IgD-negative memory B cell (primary cell): Measurements from ENCODE around the gene METTL16. TPM values are rescaled to one million over a fixed set of nuclear protein-coding genes. Genes with fewer than 3 reads are reported as not detected.

ENCODE experiments used
- H3K27ac Mint-ChIP-seq, 3 donors: one replicate each; pipeline ENCODE4 v1.8.0; 2020 to 2022; ENCODE audit warnings: mild to moderate bottlenecking in 3 of 3, mixed read lengths in 3 of 3, moderate library complexity in 1 of 3
- H3K27me3 Mint-ChIP-seq: one replicate; pipeline ENCODE4 v1.8.0; 2021; ENCODE audit warnings: mixed read lengths
- H3K36me3 Mint-ChIP-seq: one replicate; pipeline ENCODE4 v1.8.0; 2020; ENCODE audit warnings: mild to moderate bottlenecking, mixed read lengths
- H3K4me1 Mint-ChIP-seq, 3 donors: one replicate each; pipeline ENCODE4 v1.8.0; 2020 to 2022; ENCODE audit warnings: mixed read lengths in 3 of 3, mild to moderate bottlenecking in 1 of 3
- H3K4me3 Mint-ChIP-seq, 4 donors: one replicate each; pipeline ENCODE4 v1.8.0; 2020 to 2022; ENCODE audit warnings: mild to moderate bottlenecking in 4 of 4, mixed read lengths in 4 of 4, moderate library complexity in 3 of 4
- H3K9me3 Mint-ChIP-seq, 3 donors: one replicate each; pipeline ENCODE4 v1.8.0; 2020 to 2021; ENCODE audit warnings: mixed read lengths in 3 of 3, mild to moderate bottlenecking in 1 of 3
- polyA plus RNA-seq: library from polyadenylated mRNA; unstranded; fragments of 300-500 nt; fragmentation: Illumina TruSeq; gene quantifications from one replicate; pipeline ENCODE4 v1.2.3, GENCODE V29; 2021

The METTL16 gene
- polyA plus RNA-seq, 1 donor from 2014 or later: 29.6 TPM

GRCh38 chr17:2394775-2395201 lies 116.9 kb downstream of the METTL16 start:
- Mint-ChIP-seq H3K4me1 (peaks cover 23 to 46% (median 34%) of the 10 kb centered on the region in 3 donors), H3K27ac (peak overlapping the region in 2 of 3 donors; percentile 87 to 97), H3K27me3 (no peaks in the 10 kb centered on the region), H3K36me3 (no peaks in the 10 kb centered on the region), H3K4me3 (peak overlapping the region in 3 of 4 donors; percentile 55 to 94 (median 87)), H3K9me3 (no peaks in the 10 kb centered on the region)

- H3K4me1 Mint-ChIP-seq: peaks cover 20 to 44% (median 32%) of the 10 kb centered on the region in 3 donors
Observed at GRCh38 chr17:2393954-2394749, 117.5 kb downstream of the METTL16 start.

GRCh38 chr17:2393174-2393953 lies 118.3 kb downstream of the METTL16 start:
- H3K36me3 Mint-ChIP-seq: peaks cover under 1% of the 10 kb centered on the region
- H3K27me3 Mint-ChIP-seq: no peaks in the 10 kb centered on the region
- peak overlapping the region; percentile 97 to 98 (median 98) for H3K27ac Mint-ChIP-seq
- peak overlapping the region; percentile 89 to 95 (median 94) for H3K4me3 Mint-ChIP-seq
- no peaks in the 10 kb centered on the region for H3K9me3 Mint-ChIP-seq
- H3K4me1 Mint-ChIP-seq: peaks cover 22 to 44% (median 29%) of the 10 kb centered on the region in 3 donors

More at GRCh38 chr17:2393954-2394749, 117.5 kb downstream of the METTL16 start:
- no peaks in the 10 kb centered on the region for H3K36me3 Mint-ChIP-seq
- no peaks in the 10 kb centered on the region for H3K9me3 Mint-ChIP-seq
- H3K27ac Mint-ChIP-seq: peak overlapping the region; percentile 87 to 98 (median 97)
- H3K4me3 Mint-ChIP-seq: peak overlapping the region; percentile 55 to 94 (median 77)
- H3K27me3 Mint-ChIP-seq: no peaks in the 10 kb centered on the region

GRCh38 chr17:2392252-2393173 lies 119.2 kb downstream of the METTL16 start:
- Mint-ChIP-seq H3K27me3 (no peaks in the 10 kb centered on the region), H3K27ac (peak overlapping the region; percentile 97 to 98 (median 98)), H3K9me3 (no peaks in the 10 kb centered on the region), H3K36me3 (peaks cover 3% of the 10 kb centered on the region), H3K4me3 (peak overlapping the region; percentile 89 to 100 (median 95)), H3K4me1 (peaks cover 21 to 38% (median 25%) of the 10 kb centered on the region in 3 donors)

- Mint-ChIP-seq H3K27me3 (no peaks in the 10 kb centered on the region), H3K9me3 (no peaks in the 10 kb centered on the region), H3K4me3 (peak overlapping the region; percentile 89 to 100 (median 94)), H3K4me1 (peaks cover 18 to 33% (median 25%) of the 10 kb centered on the region in 3 donors), H3K36me3 (peaks cover 3% of the 10 kb centered on the region), H3K27ac (peak overlapping the region; percentile 58 to 98 (median 97))
Observed at GRCh38 chr17:2391597-2392251, 120.0 kb downstream of the METTL16 start.

- peaks cover 3% of the 10 kb centered on the region for H3K36me3 Mint-ChIP-seq
- peak overlapping the region; percentile 32 to 70 (median 64) for H3K4me3 Mint-ChIP-seq
- no peaks in the 10 kb centered on the region for H3K9me3 Mint-ChIP-seq
- no peaks in the 10 kb centered on the region for H3K27me3 Mint-ChIP-seq
- peaks cover 13 to 27% (median 25%) of the 10 kb centered on the region in 3 donors for H3K4me1 Mint-ChIP-seq
- H3K27ac Mint-ChIP-seq: peak overlapping the region; percentile 86 to 97 (median 91)
Observed at GRCh38 chr17:2390199-2390836, 121.4 kb downstream of the METTL16 start.

- Mint-ChIP-seq H3K27me3 (no peaks in the 10 kb centered on the region), H3K27ac (peak overlapping the region in 1 of 3 donors; percentile 97), H3K4me1 (peaks cover 13 to 22% (median 21%) of the 10 kb centered on the region in 3 donors), H3K4me3 (peak overlapping the region in 1 of 4 donors; percentile 12), H3K9me3 (no peaks in the 10 kb centered on the region), H3K36me3 (peaks cover 3% of the 10 kb centered on the region)
Observed at GRCh38 chr17:2388683-2389055, 123.0 kb downstream of the METTL16 start.

- H3K27me3 Mint-ChIP-seq: no peaks in the 10 kb centered on the region
- H3K4me3 Mint-ChIP-seq: peak overlapping the region in 1 of 4 donors; percentile 12
- H3K9me3 Mint-ChIP-seq: no peaks in the 10 kb centered on the region
- peak overlapping the region in 1 of 3 donors; percentile 97 for H3K27ac Mint-ChIP-seq
- H3K36me3 Mint-ChIP-seq: peaks cover 3% of the 10 kb centered on the region
- peaks cover 13 to 22% (median 21%) of the 10 kb centered on the region in 3 donors for H3K4me1 Mint-ChIP-seq
Observed at GRCh38 chr17:2388020-2388682, 123.5 kb downstream of the METTL16 start.

GRCh38 chr17:2387086-2388019 lies 124.3 kb downstream of the METTL16 start:
- peaks cover 3% of the 10 kb centered on the region for H3K36me3 Mint-ChIP-seq
- H3K9me3 Mint-ChIP-seq: no peaks in the 10 kb centered on the region
- peak overlapping the region in 1 of 3 donors; percentile 97 for H3K27ac Mint-ChIP-seq
- no peak overlapping the region for H3K4me3 Mint-ChIP-seq
- no peaks in the 10 kb centered on the region for H3K27me3 Mint-ChIP-seq
- peaks cover 14 to 22% (median 19%) of the 10 kb centered on the region in 3 donors for H3K4me1 Mint-ChIP-seq

- Mint-ChIP-seq H3K27ac (peak overlapping the region in 1 of 3 donors; percentile 34), H3K4me1 (peaks cover 6 to 14% (median 11%) of the 10 kb centered on the region in 3 donors), H3K4me3 (no peak overlapping the region), H3K9me3 (no peaks in the 10 kb centered on the region), H3K36me3 (peaks cover 3% of the 10 kb centered on the region), H3K27me3 (no peaks in the 10 kb centered on the region)
Observed at GRCh38 chr17:2386400-2387085, 125.1 kb downstream of the METTL16 start.

GRCh38 chr17:2385240-2386210 lies 126.2 kb downstream of the METTL16 start:
- no peaks in the 10 kb centered on the region for H3K9me3 Mint-ChIP-seq
- peaks cover 5 to 10% (median 8%) of the 10 kb centered on the region in 3 donors for H3K4me1 Mint-ChIP-seq
- H3K27ac Mint-ChIP-seq: peak overlapping the region in 2 of 3 donors; percentile 34 to 69
- H3K4me3 Mint-ChIP-seq: no peak overlapping the region
- H3K27me3 Mint-ChIP-seq: no peaks in the 10 kb centered on the region
- H3K36me3 Mint-ChIP-seq: peaks cover 3% of the 10 kb centered on the region
